K562 (cell line): ENCODE measurements around the gene DENND10. TPM values are rescaled to one million over a fixed set of nuclear protein-coding genes. Genes with fewer than 3 reads are reported as not detected.

Experiments used
- AFF4 ChIP-seq: sonication (generic); formaldehyde crosslinking; IDR thresholded peaks from 2 replicates; pipeline ENCODE4 v1.8.0; 2023; ENCODE audit warnings: mild to moderate bottlenecking, missing genetic modification reagents
- ATF6 ChIP-seq: sonication (generic); formaldehyde crosslinking; IDR thresholded peaks from 2 replicates; pipeline ENCODE4 v1.4.0; 2020; ENCODE audit warnings: mild to moderate bottlenecking, missing genetic modification reagents
- BHLHE40 ChIP-seq: IDR thresholded peaks from 2 replicates; pipeline ENCODE4 v1.6.1; 2011; ENCODE audit warnings: low read length, improper control_type of control experiment
- EGR1 ChIP-seq: fragments of 450-650 bp; conservative IDR thresholded peaks from 2 replicates; pipeline ENCODE4 v1.6.1; 2017; ENCODE audit warnings: mild to moderate bottlenecking
- FOXM1 ChIP-seq, 2 experiments: fragments of 450-650 bp in 1 of 2; sonication (generic) in 1 of 2; formaldehyde crosslinking in 1 of 2; IDR thresholded peaks; 2 replicates each; pipeline versions ENCODE4 v1.6.1 to v1.9.0; 2017 to 2022; ENCODE audit warnings: low read depth in 2 of 2, mild to moderate bottlenecking in 2 of 2, missing genetic modification reagents in 1 of 2, moderate library complexity in 1 of 2
- FUS ChIP-seq: fragments of 200-400 bp; formaldehyde crosslinking; optimal IDR thresholded peaks from 2 replicates; pipeline ENCODE3; 2017; ENCODE audit warnings: low read depth, low read length
- HOMEZ ChIP-seq: fragments of 250-450 bp; sonication (Bioruptor Pico); IDR thresholded peaks from 2 replicates; pipeline ENCODE4 v1.4.0; 2020; ENCODE audit warnings: mild to moderate bottlenecking, moderate library complexity
- JUND ChIP-seq, 2 experiments: IDR thresholded peaks; 2 replicates in 1 of 2; 3 replicates in 1 of 2; pipeline ENCODE4 v1.6.1; 2011; ENCODE audit warnings: borderline replicate concordance in 2 of 2, low read depth in 2 of 2, low read length in 2 of 2, improper control_type of control experiment in 1 of 2, missing biosample characterization in 1 of 2, missing genetic modification characterization in 1 of 2, missing genetic modification reagents in 1 of 2
- MECOM ChIP-seq: fragments of 250-450 bp; sonication (Bioruptor Pico); IDR thresholded peaks from 2 replicates; pipeline ENCODE4 v1.8.0; 2022; ENCODE audit warnings: inconsistent platforms
- MYC ChIP-seq, 2 experiments: fragments of 250-450 bp in 1 of 2; sonication (Bioruptor Pico) in 1 of 2; IDR thresholded peaks; 2 replicates each; pipeline versions ENCODE4 v1.5.1 to v1.6.1; 2012 to 2021; ENCODE audit warnings: low read depth in 2 of 2, borderline replicate concordance in 1 of 2, improper control_type of control experiment in 1 of 2, low read length in 1 of 2, mild to moderate bottlenecking in 1 of 2, moderate library complexity in 1 of 2
- NFIX ChIP-seq: fragments of 250-450 bp; sonication (Bioruptor Pico); IDR thresholded peaks from 2 replicates; pipeline ENCODE4 v1.4.0; 2020; ENCODE audit warnings: low read depth, mild to moderate bottlenecking, moderate library complexity
- SMC3 ChIP-seq: conservative IDR thresholded peaks from 2 replicates; pipeline ENCODE4 v1.6.1; 2011; ENCODE audit warnings: low read depth, low read length, improper control_type of control experiment; ENCODE audit not compliant: insufficient read depth
- SOX6 ChIP-seq: fragments of 450-650 bp; IDR thresholded peaks from 2 replicates; pipeline ENCODE4 v1.6.1; 2014; ENCODE audit warnings: mild to moderate bottlenecking
- ZBTB33 ChIP-seq: sonication (generic); formaldehyde crosslinking; IDR thresholded peaks from 2 replicates; pipeline ENCODE4 v1.8.1; 2023; ENCODE audit warnings: mild to moderate bottlenecking, missing genetic modification reagents
- ZFP36 ChIP-seq: fragments of 150-350 bp; IDR thresholded peaks from 2 replicates; pipeline ENCODE4 v1.6.1; 2018; ENCODE audit warnings: low read length, low read depth; ENCODE audit not compliant: partially characterized antibody
- polyA plus RNA-seq, 8 experiments: library from polyadenylated mRNA; depleted of rRNA in 4 of 8; stranded (reverse) in 5 of 8; unstranded in 3 of 8; fragments of >200 nt; fragmentation: Nextera tagmentation in 2 of 8; fragmentation: Illumina TruSeq in 1 of 8; extraction: Ambion mirVana in 2 of 8; extraction: Trizol in 1 of 8; gene quantifications; 2 replicates each; pipeline versions ENCODE4 v1.2.1 to v1.2.3, GENCODE V29; 2011 to 2014; ENCODE audit warnings: inconsistent platforms in 1 of 8, missing spikeins in 1 of 8
- total RNA-seq, 7 experiments: library from RNA; depleted of rRNA in 6 of 7; stranded (reverse); fragments of >200 nt in 6 of 7; fragmentation: Illumina TruSeq in 2 of 7; extraction: Trizol in 2 of 7; gene quantifications; 2 replicates each; pipeline versions ENCODE4 v1.2.1 to v1.2.3, GENCODE V29; 2011 to 2021; ENCODE audit warnings: low replicate concordance in 1 of 7

Gene DENND10
- total and polyA plus RNA-seq, 9 of the 15 experiments (the other 6 are each of a cell fraction or from before 2014, with no cell fraction given), result 9.4 to 20.0 (median 12.5) TPM

- TF ChIP-seq ZBTB33 (CRISPR knock-in tag) (0 out of 2 replicates have a peak, but pooled peaks have one; percentile 7), BHLHE40 (no peak), FUS (no peak), HOMEZ (no peak), SMC3 (no peak), ATF6 (CRISPR knock-in tag) (no peak), JUND (IDR thresholded peaks at IDR 0.05; ENCODE audit: borderline replicate concordance, low read depth, low read length) (no peak), JUND (tag; IDR thresholded peaks at IDR 0.05; ENCODE audit: borderline replicate concordance, low read depth, low read length) (no peak), MYC (IDR thresholded peaks at IDR 0.05; ENCODE audit: low read depth, low read length) (peak; percentile 99), MYC (CRISPR knock-in tag; IDR thresholded peaks at IDR 0.05; ENCODE audit: borderline replicate concordance, low read depth) (peak; percentile 96; the same call in 1 of the 2 replicates), EGR1 (peak; percentile 75), FOXM1 (IDR thresholded peaks at IDR 0.05; ENCODE audit: low read depth) (no peak), FOXM1 (CRISPR knock-in tag; IDR thresholded peaks at IDR 0.05; ENCODE audit: low read depth) (no peak), MECOM (CRISPR knock-in tag) (no peak), NFIX (no peak), ZFP36 (peak; percentile 5), SOX6 (no peak; the same call in 1 of the 2 replicates), AFF4 (no peak)
These were observed 61.5 kb downstream of the DENND10 start, which contains the start of gene SFXN4 (continued) for GRCh38 chr10:119165171-119166117.
